GOT3 (cell line): ENCODE data around the gene XXYLT1.

Source experiments
- DNase-seq: peaks from one replicate; lab custom pipeline; 2025; ENCODE audit warnings: mixed read lengths; lab: John Stamatoyannopoulos, UW

XXYLT1 gene

DNA sequence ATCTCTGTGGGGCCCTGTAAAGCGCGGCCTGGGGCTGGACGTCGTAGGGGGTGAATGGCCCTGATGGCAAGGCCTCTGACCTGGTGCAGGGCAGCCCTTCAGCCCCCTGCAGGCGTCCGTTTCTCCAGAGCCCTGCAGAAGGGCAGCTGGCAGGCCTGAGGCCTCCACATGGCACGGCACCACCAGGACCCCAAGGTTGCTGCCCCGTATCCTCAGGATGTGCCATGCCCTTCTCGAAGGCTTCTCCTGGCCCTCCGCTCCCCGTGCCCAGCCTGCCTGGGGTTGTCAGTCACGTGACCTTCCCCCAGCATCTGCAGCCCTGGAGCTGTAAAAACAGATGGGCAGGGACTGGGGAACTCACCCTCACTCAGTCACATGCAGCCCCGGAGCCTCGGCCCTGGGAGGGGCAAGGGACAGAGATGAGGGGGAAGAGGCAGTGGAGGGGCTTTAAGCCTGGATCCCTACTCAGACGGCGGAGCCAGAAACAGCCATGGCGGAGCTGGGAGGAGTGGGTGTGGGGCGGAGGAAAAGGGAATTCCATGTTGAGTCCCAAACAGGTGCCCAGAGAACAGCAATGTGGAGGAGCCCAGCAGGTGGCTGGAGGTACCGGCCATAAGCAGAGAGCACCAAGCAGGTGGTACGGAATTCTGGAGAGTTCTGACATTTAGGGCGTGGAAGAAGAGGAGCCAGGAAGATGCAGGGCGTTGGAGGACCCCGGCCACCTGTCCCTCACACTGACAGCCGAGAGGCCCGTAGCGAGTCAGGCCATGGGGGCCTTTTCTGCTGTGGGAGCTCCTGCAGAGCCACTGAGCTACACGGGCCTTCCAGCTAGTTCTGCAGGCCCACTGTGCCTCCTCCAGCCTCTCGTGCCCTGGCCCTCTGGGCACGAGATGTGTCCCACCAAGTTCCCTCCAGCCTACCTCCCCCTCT, 193.1 kb downstream of the XXYLT1 start:
- DNase-seq = no peak

DNA sequence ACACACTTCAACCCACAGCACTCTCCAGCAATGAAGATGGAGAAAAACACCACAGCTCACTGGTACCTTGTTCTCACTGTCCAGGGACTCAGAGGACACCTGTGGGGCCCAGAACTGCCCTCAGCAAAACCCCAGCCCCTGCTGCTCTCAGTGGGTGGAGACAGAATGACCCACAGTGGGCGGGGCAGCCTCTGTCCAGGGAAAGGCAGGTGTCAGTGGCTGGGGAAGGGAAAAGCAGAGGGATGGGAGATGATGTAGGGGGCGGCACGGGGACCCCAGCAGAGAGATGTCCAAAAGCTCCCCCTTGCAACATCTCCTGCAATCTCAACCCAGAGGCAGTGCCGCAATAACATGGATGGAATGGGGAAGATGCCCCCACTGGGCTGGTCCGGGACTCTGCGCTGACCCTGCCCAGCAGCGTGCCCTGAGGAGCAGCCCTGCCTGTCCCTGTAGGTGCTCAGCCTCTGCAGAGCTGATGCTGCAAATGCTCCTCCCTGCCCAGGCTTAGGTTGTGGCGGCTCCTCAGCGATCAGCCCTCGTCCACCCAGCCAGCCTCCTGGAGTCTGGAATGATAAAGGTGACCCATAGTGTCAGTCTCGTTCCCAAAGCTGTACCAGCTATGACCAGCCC, 193.9 kb downstream of the XXYLT1 start:
- no peak for DNase-seq

DNA sequence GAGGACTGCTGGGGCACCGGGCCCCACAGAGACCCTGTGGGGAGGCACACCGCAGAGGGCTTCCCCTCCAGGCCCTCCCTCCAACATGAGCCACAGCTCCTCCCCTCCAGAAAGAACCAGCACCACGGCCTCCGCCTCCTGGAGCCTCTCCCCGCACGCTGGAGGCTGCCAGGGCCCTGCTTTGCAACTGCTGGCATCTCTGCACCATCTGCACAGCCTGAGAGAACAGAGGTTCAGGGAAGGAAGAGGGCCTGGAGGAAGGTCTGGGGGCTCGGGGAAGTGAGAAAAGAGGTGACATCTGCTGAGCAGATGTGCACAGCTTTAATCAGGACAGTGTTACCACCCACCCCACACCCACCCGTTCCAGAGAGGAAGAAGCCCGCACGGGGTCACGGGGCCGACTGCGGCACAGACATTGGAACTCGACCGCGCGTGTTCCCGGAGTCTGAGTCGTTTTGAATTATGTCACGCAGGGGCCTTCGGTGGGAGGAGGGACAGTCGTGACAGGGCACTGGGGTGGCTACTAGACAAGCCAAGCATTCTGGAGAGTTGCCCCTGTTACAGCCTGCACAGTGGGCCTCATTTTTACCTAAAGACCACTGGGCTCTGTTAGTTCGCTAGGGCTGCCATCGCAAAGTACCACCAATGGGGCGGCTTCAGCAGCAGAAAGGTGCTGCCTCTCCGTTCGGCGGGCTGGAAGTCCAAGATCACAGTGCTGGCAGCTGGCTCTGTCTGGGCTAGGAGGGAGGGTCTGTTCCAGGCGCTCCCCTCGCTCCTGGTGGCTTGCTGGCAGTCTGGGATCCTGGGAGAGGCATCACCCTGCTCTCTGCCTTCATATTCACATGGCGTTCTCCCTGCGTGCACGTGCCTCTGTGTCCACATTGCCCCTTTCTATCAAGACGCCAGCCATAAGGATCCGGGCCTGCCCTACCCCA, 194.8 kb downstream of the XXYLT1 start:
- DNase-seq = no peak

GRCh38 chr3:195075199-195075940, 195.6 kb downstream of the XXYLT1 start:
- DNase-seq = no peak

- no peak for DNase-seq
These were observed 196.8 kb downstream of the XXYLT1 start for GRCh38 chr3:195073866-195074860.

- no peak for DNase-seq
These were observed 197.9 kb downstream of the XXYLT1 start for GRCh38 chr3:195072916-195073564.

DNA sequence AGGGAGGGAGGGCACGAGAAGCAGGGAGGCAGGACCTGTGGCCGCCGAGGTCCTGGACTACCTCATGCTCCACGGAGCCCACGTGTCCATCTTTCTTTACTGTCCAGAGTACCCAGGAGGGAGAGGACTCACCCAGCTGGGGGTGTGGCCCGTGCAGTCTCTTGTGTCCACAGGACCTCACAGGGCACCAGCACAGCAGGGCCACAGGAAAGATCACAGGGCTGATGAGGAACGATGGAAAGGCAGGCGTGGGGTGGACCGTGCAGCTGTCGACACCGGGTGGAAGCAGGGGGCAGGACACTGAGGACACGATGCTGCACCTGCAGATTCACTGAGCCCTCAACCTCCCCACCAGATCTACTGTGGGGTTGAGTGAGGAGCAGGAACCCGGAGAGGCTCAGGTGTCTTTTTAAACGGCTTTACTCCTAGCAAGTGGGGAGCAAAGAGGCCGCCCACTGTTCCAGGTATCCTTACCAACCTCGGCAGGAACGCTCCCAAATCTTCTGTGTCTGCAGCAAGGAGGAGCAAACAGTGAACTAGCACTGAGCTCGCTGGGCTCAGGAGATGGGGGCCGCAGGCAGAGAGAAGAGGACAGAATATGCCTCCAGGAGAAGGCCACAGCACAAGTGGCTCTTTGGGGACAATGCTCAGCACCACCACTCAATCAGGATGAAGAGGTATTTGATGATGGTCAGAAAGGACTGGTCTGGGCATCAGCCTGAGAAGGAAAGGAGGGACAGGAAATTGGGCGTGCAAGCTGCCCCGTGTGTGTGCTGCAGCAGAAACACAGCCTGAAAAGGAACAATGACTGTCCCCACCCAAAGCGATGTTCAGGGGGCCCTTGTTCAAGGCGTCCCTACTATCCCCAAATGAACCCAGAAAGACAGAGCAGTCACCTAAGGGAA, 198.8 kb downstream of the XXYLT1 start:
- DNase-seq = no peak

- no peak for DNase-seq
These were observed 199.8 kb downstream of the XXYLT1 start for GRCh38 chr3:195071011-195071728.

DNA sequence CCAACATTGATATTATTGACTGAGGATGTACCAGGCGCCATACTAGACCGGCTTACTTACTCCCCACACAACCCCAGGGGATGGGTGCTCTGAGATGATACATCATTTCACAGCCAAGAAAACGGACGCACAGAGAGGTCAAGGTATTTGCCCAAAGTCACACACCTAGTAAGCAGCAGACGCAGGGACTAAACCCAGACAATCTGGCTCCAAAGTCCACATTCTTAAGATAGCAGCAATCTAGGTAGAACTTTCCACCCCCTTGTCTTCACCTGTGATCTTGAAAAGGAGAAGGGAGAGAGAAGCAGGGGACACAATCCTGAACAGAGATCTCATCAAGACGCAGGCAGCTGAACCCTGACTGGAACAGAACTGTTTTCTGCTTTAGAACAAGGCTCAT, 200.6 kb downstream of the XXYLT1 start:
- DNase-seq = no peak

DNA sequence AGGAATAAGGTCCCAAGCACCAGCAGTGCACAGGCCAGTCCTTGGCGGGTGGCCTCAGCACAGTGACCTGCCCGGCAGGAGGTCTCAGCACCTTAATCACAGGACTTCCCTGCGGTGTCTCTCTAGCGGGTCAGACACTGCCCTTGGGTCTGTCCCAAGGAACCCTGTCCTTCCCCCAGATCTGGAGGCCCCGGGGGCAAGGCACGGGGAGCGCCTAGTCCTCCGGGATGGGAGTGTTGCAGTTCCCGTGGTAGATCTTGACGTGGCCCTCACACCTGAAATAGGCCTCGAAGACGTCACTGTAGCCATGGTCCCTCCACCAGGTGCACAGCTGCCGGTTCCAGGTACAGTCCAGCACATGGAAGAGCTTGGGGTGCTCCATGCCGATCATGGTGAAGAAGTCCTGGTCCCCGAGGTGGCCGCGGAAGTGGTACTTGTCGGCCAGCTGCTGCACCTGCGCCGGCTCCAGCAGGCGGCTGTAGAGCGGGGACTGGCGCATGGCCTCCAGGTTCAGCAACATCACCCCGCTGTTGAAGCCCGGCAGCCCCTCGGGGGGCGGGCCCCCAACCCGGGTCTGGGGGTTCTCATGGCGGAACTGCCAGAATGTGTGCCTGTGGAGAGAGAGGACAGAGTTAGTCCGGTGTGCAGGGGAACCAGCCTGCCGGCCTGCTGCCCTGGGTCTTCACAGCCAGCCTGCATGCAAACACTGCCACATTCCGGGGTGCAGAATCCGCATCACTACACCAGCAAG, 201.3 kb downstream of the XXYLT1 start:
- no peak for DNase-seq

DNA sequence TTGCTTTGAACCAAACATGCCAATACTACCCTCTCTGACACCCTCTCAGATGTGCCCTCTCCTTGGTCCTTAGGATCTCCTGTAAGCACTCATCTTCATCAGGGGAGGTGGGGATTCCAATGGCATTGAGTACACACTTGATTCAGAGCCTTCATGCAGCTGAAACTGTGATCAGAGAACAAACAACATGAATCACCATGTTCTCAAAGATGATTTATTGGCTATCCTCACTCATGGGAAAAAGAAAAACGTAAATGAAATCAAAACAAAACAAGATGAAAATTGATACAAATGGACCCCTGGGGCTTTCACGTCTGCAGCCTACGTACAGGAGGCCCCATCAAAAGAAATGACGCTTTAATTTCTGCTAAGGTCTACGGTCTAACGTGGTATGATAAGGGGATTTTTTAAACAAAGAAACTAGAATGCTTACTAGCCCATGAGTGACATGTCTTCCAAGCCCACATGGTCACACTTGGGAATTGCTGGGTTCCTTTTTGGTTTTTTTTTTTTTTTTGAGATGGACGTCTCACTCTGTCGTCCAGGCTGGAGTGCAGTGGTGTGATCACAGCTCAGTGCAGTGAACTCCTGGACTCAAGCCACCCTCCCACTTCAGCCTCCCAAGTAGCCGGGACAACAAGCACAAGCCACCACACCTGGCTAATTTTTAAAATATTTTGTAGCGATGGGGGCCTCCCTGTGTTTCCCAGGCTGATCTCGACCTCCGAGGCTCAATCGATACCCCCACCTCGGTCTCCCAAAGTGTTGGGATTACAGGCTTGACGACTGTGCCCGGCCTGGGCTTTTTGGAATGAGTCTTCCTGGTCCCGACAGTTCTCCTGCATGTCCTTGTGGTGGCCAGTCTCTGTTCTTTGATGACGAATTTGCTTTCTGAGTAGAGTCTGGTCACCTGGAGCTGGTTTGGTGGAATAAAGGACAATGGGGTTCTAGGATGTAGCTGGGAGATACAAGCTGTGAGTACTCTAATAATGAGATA, 202.6 kb downstream of the XXYLT1 start:
- no peak for DNase-seq

DNA sequence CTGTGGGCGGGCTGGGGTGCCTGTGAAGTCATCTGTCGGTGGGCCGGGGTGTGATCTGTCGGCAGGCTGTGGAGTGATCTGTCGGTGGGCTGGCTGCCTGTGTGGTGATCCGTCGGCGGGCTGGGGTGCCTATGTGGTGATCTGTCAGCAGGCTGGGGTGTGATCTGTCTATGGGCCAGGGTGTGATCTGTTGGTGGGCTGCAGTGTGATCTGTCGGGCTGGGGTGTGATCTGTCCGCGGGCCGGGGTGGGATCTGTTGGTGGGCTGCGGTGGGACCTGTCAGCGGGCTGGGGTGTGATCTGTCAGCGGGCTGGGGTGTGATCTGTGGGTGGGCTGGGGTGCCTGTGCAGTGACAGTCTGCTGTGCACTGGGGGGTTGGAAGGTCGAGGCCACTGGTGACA, 204.5 kb downstream of the XXYLT1 start:
- no peak for DNase-seq

DNA sequence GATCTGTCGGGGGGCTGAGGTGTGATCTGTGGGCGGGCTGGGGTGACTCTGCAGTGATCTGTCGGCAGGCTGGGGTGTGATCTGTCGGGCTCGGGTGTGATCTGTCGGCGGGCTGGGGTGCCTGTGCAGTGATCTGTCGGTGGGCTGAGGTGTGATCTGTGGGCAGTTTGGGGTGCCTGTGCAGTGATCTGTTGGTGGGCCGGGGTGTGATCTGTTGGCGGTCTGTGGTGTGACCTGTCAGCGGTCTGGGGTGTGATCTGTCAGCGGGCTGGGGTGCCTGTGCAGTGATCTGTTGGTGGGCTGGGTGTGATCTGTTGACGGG, 205.1 kb downstream of the XXYLT1 start:
- no peak for DNase-seq

- DNase-seq = no peak
These were observed 205.7 kb downstream of the XXYLT1 start for GRCh38 chr3:195065142-195065863.

GRCh38 chr3:195064300-195064931, 206.5 kb downstream of the XXYLT1 start:
- no peak for DNase-seq
